Panc1 (cell line): ENCODE data around the gene ANKRD22.

Experiments used
- CTCF ChIP-seq: fragments of 450-650 bp; IDR thresholded peaks from 2 replicates; pipeline ENCODE4 v1.5.1; 2017; ENCODE audit warnings: mild to moderate bottlenecking
- SIN3A ChIP-seq: IDR thresholded peaks from 2 replicates; pipeline ENCODE4 v1.6.1; 2012; ENCODE audit warnings: low read depth, mild to moderate bottlenecking, low read length, moderate library complexity, borderline replicate concordance; ENCODE audit not compliant: insufficient read depth

- TF ChIP-seq CTCF (no peak), SIN3A (no peak)
Observed at GRCh38 chr10:88804083-88804812, 47.4 kb downstream of the ANKRD22 start.
